ENCODE measurements around the gene KCNB1.

KCNB1 gene

GRCh38 chr20:49496553-49497397, 14.3 kb upstream of the KCNB1 start:
- DNase-seq, result no peak

GRCh38 chr20:49496043-49496442, 13.6 kb upstream of the KCNB1 start:
- no peak for DNase-seq

GRCh38 chr20:49490689-49491088, 8.2 kb upstream of the KCNB1 start:
- DNase-seq, result no peak

- no peak for DNase-seq
Observed at GRCh38 chr20:49489688-49490087, 7.2 kb upstream of the KCNB1 start.

GRCh38 chr20:49486064-49486463, 3.6 kb upstream of the KCNB1 start:
- DNase-seq, result no peak

- DNase-seq, result no peak
Observed at GRCh38 chr20:49485563-49485962, 3.1 kb upstream of the KCNB1 start.

GRCh38 chr20:49484180-49485140, 2.0 kb upstream of the KCNB1 start:
- peak; percentile 47 for DNase-seq

- DNase-seq, result no peak
Observed at GRCh38 chr20:49483696-49484123, 1.2 kb upstream of the KCNB1 start.

- DNase-seq, result no peak
Observed at GRCh38 chr20:49483018-49483695, 689 bp upstream of the KCNB1 start.

- no peak for DNase-seq
Observed at GRCh38 chr20:49482173-49482572, 295 bp downstream of the KCNB1 start.

- DNase-seq, result no peak
Observed at GRCh38 chr20:49481116-49481515, 1.4 kb downstream of the KCNB1 start.

- no peak for DNase-seq
Observed at GRCh38 chr20:49480236-49480635, 2.2 kb downstream of the KCNB1 start.

GRCh38 chr20:49479785-49480184, 2.7 kb downstream of the KCNB1 start:
- no peak for DNase-seq

- no peak for DNase-seq
Observed at GRCh38 chr20:49478754-49479689, 3.4 kb downstream of the KCNB1 start.

- no peak for DNase-seq
Observed at GRCh38 chr20:49478266-49478665, 4.2 kb downstream of the KCNB1 start.

GRCh38 chr20:49477200-49477599, 5.3 kb downstream of the KCNB1 start:
- DNase-seq, result no peak

- DNase-seq, result no peak
Observed at GRCh38 chr20:49476016-49476355, 6.5 kb downstream of the KCNB1 start.

GRCh38 chr20:49475292-49476015, 7.0 kb downstream of the KCNB1 start:
- no peak for DNase-seq

GRCh38 chr20:49471397-49471796, 11.1 kb downstream of the KCNB1 start:
- DNase-seq, result no peak

GRCh38 chr20:49470922-49471321, 11.5 kb downstream of the KCNB1 start:
- DNase-seq, result no peak

- no peak for DNase-seq
Observed at GRCh38 chr20:49469060-49469459, 13.4 kb downstream of the KCNB1 start.
